D341Med (cell line): Measurements from ENCODE around the gene SLC38A9.
A peak's percentile ranks its signal among the peaks of the same experiment; 100 is the strongest.
"Not testable (repeated sequence)": the region's sequence is repeated elsewhere in the genome, so short reads cannot be mapped to it uniquely, and the experiment has no call there.

Experiments used
- DNase-seq: peaks from one replicate; pipeline ENCODE4 v3.0.0; 2012; ENCODE audit warnings: low spot score

SLC38A9 gene

GRCh38 chr5:55702598-55703345 lies 9.4 kb downstream of the SLC38A9 start:
- DNase-seq: no peak

GRCh38 chr5:55701462-55702103 lies 10.5 kb downstream of the SLC38A9 start:
- no peak for DNase-seq

DNA sequence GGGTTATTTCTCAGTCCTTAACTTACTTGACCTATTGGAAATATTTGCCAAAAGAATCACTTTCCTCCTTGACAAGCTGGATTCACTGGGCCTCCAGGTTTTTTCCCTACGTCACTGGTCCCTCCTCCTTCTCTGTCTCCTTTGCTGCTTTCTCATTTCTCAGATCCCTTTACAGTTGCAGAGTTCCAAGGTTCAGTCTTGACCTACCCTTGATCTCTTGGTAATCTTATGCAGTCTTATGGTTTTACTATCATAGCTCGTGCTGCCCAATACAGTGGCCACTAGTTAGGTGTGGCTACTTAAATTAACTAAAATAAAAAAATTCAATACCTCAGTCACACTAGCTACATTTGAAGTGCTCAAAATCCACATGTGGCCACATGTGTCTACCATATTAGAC lies 11.4 kb downstream of the SLC38A9 start:
- no peak for DNase-seq

- no peak for DNase-seq
Observed at GRCh38 chr5:55699041-55699688, 13.0 kb downstream of the SLC38A9 start.

GRCh38 chr5:55696704-55697103 lies 15.4 kb downstream of the SLC38A9 start:
- not testable (repeated sequence) for DNase-seq

- peak; percentile 24 for DNase-seq
Observed at GRCh38 chr5:55694152-55694830, 17.8 kb downstream of the SLC38A9 start.

DNA sequence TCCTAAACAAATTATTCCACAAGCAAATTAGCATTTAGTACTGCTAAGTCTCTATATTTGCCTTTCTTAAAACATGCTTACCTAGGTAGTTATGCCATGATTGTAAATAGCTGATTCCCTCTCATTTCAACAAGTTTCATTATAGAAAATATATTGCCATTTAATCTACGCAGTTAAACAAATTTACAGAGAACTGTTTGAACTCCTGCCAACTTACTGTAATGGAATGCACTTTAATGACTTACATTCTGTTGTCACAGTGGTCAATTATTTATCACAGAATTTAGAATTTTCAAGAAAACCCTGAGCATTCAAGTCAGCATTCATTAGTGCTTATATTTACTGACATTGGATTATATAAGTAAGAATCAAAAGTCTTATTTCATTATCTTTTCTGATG lies 19.6 kb downstream of the SLC38A9 start:
- DNase-seq: no peak

- no peak for DNase-seq
Observed at GRCh38 chr5:55692106-55692417, 20.1 kb downstream of the SLC38A9 start.

GRCh38 chr5:55691265-55692105 lies 20.6 kb downstream of the SLC38A9 start:
- DNase-seq: peak; percentile 26

GRCh38 chr5:55682071-55682470 lies 30.1 kb downstream of the SLC38A9 start:
- no peak for DNase-seq

DNA sequence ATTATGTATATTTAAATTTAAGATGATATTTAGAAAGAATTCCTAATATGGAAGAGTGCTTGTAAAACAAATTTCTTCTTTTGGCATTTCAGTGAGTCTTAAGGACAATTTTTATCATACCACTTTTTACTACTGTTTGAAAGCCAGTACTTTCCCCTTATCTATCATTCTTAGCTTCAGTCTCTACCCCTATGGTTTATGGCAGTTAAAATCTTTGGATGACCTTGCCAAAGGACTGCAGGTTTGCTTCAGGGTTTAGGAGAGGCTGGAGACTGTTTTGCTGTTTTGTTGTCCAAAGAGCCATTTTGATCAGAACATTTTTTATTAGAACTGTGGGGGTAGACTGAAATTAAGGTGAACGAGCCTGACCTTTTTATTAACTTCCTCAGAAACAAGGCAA lies 30.8 kb downstream of the SLC38A9 start:
- no peak for DNase-seq

DNA sequence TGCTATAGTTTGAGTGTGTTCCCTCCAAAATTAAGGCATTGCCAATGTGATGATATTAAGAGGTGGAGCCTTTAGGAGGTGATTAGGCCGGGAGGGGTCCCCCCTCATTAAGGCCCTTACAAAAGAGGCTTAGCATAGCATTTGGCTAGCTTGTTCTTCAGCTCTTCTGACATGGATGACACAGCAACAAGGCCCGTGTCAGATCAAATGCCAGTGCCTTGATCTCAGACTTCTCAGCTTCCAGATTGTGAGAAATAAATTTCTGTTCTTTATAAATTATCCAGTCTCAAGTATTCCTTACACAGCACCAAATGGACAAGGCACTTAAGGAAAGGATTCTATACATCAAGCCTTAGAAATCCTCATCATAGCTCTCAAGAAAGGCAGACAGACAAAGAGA lies 31.8 kb downstream of the SLC38A9 start:
- peak; percentile 35 for DNase-seq

- DNase-seq: no peak
Observed at GRCh38 chr5:55679556-55679955, 32.6 kb downstream of the SLC38A9 start.

DNA sequence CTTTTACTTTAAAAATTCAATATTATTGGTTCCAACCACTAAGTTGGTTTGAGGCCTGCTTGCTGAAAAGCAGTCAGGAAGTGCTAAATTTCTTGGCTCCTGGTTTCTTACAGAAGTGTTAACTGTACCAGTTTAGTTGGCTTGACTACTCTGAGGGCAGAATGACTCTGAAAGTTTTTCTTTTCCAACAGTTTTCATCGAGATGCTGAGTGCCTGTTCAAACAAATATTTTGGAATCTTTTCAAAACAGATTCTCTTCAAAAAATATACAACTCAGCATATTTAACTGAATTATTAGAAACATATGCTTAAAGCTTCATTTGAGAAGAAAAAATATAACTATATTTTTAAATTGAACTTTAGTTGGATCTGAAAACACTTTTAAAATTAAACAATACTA lies 37.0 kb downstream of the SLC38A9 start:
- no peak for DNase-seq

- no peak for DNase-seq
Observed at GRCh38 chr5:55674340-55674739, 37.8 kb downstream of the SLC38A9 start.

- DNase-seq: no peak
Observed at GRCh38 chr5:55672477-55672911, 39.6 kb downstream of the SLC38A9 start.

DNA sequence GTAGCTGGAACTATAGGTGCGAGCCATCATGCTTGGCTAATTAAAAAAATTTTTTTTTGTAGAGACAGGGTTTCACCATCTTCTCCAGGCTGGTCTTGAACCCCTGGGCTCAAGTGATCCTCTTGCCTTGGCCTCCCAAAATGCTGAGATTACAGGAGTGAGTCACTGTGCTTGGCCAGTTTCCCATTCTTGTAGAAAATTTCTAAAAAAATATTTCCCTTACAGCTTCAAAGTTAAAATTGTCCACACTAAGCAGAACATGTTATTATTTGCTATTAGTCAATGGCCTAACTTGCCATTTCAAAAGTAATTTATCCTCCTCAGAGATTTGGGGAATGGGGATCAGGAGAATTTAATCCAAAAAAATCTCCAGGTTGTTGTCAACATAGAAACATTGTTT lies 40.1 kb downstream of the SLC38A9 start:
- no peak for DNase-seq

DNA sequence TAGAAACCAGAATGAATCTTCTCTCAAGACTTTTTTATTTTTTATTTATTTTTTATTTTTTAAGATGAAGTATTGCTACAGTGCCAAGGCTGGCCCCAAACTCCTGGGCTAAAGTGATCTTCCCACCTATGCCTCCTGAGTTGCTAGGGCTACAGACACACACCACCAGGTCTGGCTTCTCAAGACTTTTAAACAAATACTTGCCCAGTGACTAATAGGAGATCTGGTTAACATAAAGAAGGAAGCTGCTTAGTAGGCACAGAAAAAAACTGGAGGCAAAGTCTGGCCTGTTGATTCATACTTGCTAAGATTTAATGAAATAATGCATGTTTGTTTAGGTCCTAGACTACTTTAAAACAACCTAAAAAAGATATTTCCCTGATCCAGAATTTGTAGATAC lies 43.8 kb downstream of the SLC38A9 start:
- DNase-seq: no peak

DNA sequence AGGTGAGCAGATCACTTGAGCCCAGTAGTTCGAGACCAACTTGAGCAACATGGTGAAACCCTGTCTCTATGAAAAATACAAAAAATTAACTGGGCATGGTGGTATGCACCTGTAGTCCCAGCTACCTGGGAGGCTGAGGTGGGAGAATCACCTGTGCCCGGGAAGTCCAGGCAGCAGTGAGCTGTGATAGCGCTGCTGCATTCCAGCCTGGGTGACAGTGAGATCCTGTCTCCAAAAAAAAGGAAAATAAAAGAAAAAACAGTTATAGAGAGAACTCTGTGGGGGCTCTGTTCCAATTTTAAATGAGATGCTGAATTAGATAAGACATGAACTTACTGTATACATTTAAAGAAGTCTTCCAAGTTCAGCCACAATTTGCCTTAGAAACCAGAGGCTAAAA lies 44.2 kb downstream of the SLC38A9 start:
- no peak for DNase-seq

DNA sequence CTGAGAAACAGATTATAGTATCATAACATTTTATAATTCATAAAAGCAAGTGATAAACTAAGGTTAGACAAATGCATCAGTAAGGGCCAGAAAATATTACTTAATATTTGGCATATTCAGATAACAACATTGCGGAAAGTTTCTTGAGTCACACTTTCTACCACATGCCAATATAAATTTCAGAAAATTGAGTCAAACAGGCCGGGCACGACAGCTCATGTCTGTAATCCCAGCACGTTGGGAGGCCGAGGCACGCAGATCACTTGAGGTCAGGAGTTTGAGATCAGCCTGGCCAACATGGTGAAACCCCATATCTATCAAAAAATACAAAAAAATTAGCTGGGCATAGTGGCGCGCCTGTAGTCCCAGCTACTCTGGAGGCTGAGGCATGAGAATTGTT lies 47.1 kb downstream of the SLC38A9 start:
- no peak for DNase-seq

GRCh38 chr5:55657443-55657842 lies 54.7 kb downstream of the SLC38A9 start:
- no peak for DNase-seq

- DNase-seq: no peak
Observed at GRCh38 chr5:55650386-55650785, 61.7 kb downstream of the SLC38A9 start.
